Measurements from ENCODE around the gene PPM1L. TPM values are rescaled to one million over a fixed set of nuclear protein-coding genes. Genes with fewer than 3 reads are reported as not detected.

The PPM1L gene
- polyA plus RNA-seq, 1 donor (not counting 4 experiments of a cell fraction or from before 2014, with no cell fraction given), result 0.58 TPM

- peaks cover 7% of the 10 kb centered on the region for H3K4me1 ChIP-seq (ENCODE audit: control insufficient read depth, extremely low read depth, insufficient read depth, low read length)
- no peak overlapping the region for H3K4me2 ChIP-seq (ENCODE audit: control insufficient read depth, extremely low read depth, insufficient read depth, low read depth, low read length)
- H3K9me3 ChIP-seq (ENCODE audit: control insufficient read depth, low read depth, low read length), result no peaks in the 10 kb centered on the region
- no peak overlapping the region for H3K4me3 ChIP-seq (ENCODE audit: control insufficient read depth in 2 of 3, extremely low read depth in 1 of 3, insufficient read depth in 2 of 3, low read depth in 1 of 3, low read length in 3 of 3)
- peaks cover 10% of the 10 kb centered on the region for H3K27me3 ChIP-seq (ENCODE audit: control insufficient read depth, extremely low read depth, insufficient read depth, low read length)
- dilution Hi-C loops (cut with MboI; ENCODE audit: extremely low pct_ligation_motif_present, low sequenced_read_pairs), result no loop called here
- H3K9ac ChIP-seq (ENCODE audit: control insufficient read depth, extremely low read depth, insufficient read depth, low read length), result no peak overlapping the region
- H2AFZ ChIP-seq (ENCODE audit: control insufficient read depth, low read length), result no peak overlapping the region
- FAIRE-seq (no peak), DNase-seq (ENCODE audit: low read depth, low spot score) (no peak)
- no peaks in the 10 kb centered on the region for H3K9me1 ChIP-seq (ENCODE audit: control insufficient read depth, extremely low read depth, insufficient read depth, low read length)
- H3K79me2 ChIP-seq (ENCODE audit: control insufficient read depth, insufficient read depth, low read length), result no peaks in the 10 kb centered on the region
- TF ChIP-seq EZH2 (IDR thresholded peaks at IDR 0.05; ENCODE audit: low read length), result no peak
- TF ChIP-seq CTCF (optimal IDR thresholded peaks at IDR 0.05 in 1 of 3, IDR thresholded peaks at IDR 0.05 in 1 of 3, conservative IDR thresholded peaks at IDR 0.05 in 1 of 3; ENCODE audit: extremely low read depth in 1 of 3, insufficient read depth in 2 of 3, low read length in 3 of 3), result no peak
- no peaks in the 10 kb centered on the region for H3K36me3 ChIP-seq (ENCODE audit: control insufficient read depth in 2 of 2, extremely low read depth in 1 of 2, insufficient read depth in 2 of 2, low read length in 2 of 2)
- H3K27ac ChIP-seq (ENCODE audit: control insufficient read depth, insufficient read depth, low read length), result no peak overlapping the region
- H4K20me1 ChIP-seq (ENCODE audit: control insufficient read depth, extremely low read depth, insufficient read depth, low read length), result no peaks in the 10 kb centered on the region
Measured at GRCh38 chr3:160757233-160758106, 1.4 kb downstream of the PPM1L start.

- DNase-seq (ENCODE audit: low read depth, low spot score) (no peak), FAIRE-seq (no peak)
- H3K27me3 ChIP-seq (ENCODE audit: control insufficient read depth, extremely low read depth, insufficient read depth, low read length), result peaks cover 10% of the 10 kb centered on the region
- no peak overlapping the region for H3K4me3 ChIP-seq (ENCODE audit: control insufficient read depth in 2 of 3, extremely low read depth in 1 of 3, insufficient read depth in 2 of 3, low read depth in 1 of 3, low read length in 3 of 3)
- no peak for TF ChIP-seq CTCF (optimal IDR thresholded peaks at IDR 0.05 in 1 of 3, IDR thresholded peaks at IDR 0.05 in 1 of 3, conservative IDR thresholded peaks at IDR 0.05 in 1 of 3; ENCODE audit: extremely low read depth in 1 of 3, insufficient read depth in 2 of 3, low read length in 3 of 3)
- no peak for TF ChIP-seq EZH2 (IDR thresholded peaks at IDR 0.05; ENCODE audit: low read length)
- H2AFZ ChIP-seq (ENCODE audit: control insufficient read depth, low read length), result no peak overlapping the region
- H4K20me1 ChIP-seq (ENCODE audit: control insufficient read depth, extremely low read depth, insufficient read depth, low read length), result no peaks in the 10 kb centered on the region
- no peaks in the 10 kb centered on the region for H3K9me1 ChIP-seq (ENCODE audit: control insufficient read depth, extremely low read depth, insufficient read depth, low read length)
- no peak overlapping the region for H3K9ac ChIP-seq (ENCODE audit: control insufficient read depth, extremely low read depth, insufficient read depth, low read length)
- peaks cover 7% of the 10 kb centered on the region for H3K4me1 ChIP-seq (ENCODE audit: control insufficient read depth, extremely low read depth, insufficient read depth, low read length)
- H3K79me2 ChIP-seq (ENCODE audit: control insufficient read depth, insufficient read depth, low read length), result no peaks in the 10 kb centered on the region
- no peak overlapping the region for H3K27ac ChIP-seq (ENCODE audit: control insufficient read depth, insufficient read depth, low read length)
- no peaks in the 10 kb centered on the region for H3K9me3 ChIP-seq (ENCODE audit: control insufficient read depth, low read depth, low read length)
- dilution Hi-C loops (cut with MboI; ENCODE audit: extremely low pct_ligation_motif_present, low sequenced_read_pairs), result no loop called here
- no peaks in the 10 kb centered on the region for H3K36me3 ChIP-seq (ENCODE audit: control insufficient read depth in 2 of 2, extremely low read depth in 1 of 2, insufficient read depth in 2 of 2, low read length in 2 of 2)
- H3K4me2 ChIP-seq (ENCODE audit: control insufficient read depth, extremely low read depth, insufficient read depth, low read depth, low read length), result no peak overlapping the region
Measured at GRCh38 chr3:160758929-160759577, 3.0 kb downstream of the PPM1L start.

All from keratinocyte (primary cell).